ENCODE measurements around the gene STAT6.

Gene STAT6

DNA sequence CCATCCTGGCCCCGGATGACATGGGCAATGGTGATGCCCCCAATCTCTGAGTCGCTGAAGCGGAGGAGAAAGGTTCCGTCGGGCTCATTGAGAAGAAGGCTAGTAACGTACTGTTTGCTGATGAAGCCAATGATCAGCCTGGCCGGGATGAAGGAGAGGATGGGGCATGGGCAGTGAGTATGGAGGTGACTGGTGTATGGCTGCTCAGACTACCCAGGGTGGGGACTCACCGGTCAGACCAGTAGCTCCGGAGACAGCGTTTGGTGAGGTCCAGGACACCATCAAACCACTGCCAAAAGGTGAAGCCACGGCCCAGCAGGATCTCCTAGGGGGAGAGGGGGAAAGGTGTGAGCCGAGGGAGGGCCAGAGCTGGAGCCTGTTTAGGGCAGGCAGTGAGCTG, 11.4 kb downstream of the STAT6 start:
- TF ChIP-seq, protein P1, sequence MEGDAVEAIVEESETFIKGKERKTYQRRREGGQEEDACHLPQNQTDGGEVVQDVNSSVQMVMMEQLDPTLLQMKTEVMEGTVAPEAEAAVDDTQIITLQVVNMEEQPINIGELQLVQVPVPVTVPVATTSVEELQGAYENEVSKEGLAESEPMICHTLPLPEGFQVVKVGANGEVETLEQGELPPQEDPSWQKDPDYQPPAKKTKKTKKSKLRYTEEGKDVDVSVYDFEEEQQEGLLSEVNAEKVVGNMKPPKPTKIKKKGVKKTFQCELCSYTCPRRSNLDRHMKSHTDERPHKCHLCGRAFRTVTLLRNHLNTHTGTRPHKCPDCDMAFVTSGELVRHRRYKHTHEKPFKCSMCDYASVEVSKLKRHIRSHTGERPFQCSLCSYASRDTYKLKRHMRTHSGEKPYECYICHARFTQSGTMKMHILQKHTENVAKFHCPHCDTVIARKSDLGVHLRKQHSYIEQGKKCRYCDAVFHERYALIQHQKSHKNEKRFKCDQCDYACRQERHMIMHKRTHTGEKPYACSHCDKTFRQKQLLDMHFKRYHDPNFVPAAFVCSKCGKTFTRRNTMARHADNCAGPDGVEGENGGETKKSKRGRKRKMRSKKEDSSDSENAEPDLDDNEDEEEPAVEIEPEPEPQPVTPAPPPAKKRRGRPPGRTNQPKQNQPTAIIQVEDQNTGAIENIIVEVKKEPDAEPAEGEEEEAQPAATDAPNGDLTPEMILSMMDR (IDR thresholded peaks at IDR 0.05; ENCODE audit: insufficient read depth, low read depth, low read length, missing control alignments), result no peak
- DNase-seq (ENCODE audit: low read depth), result no peak
- H3K4me3 ChIP-seq (ENCODE audit: low read depth, low read length), result no peak overlapping the region

DNA sequence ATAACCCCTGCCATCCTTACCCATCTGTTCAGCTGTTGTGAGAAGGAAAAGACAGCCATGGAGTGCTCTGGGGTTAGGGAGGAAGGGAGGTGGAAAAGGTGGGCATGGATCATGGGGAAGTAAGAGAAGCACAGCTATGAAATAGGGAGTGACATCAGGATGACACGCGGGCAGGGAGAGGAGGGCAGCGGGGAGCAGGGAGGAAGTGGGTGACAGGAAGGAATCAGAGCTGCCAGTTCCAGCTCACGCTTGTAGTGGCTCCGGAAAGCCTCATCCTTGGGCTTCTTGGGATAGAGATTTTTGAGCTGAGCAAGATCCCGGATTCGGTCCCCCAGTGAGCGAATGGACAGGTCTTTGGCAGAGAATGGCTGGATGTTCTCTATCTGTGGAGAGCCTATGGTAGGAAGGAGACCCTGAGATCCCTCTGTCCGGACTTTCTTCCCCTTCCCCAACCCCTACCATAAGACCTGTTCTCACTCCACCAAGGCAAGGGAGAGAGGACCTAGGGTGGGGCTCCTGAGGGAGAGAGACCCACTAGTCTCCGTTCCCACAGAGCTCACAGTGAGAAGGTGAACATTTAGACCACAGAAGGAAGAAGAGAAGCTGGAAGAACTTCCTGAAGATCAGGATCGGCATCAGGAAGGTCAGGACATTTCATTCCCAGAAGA, 12.0 kb downstream of the STAT6 start:
- TF ChIP-seq, protein P1 (IDR thresholded peaks at IDR 0.05; ENCODE audit: insufficient read depth, low read depth, low read length, missing control alignments), result no peak
- H3K4me3 ChIP-seq (ENCODE audit: low read depth, low read length), result no peak overlapping the region
- DNase-seq (ENCODE audit: low read depth), result no peak

- TF ChIP-seq, protein P1 (IDR thresholded peaks at IDR 0.05; ENCODE audit: insufficient read depth, low read depth, low read length, missing control alignments), result no peak
- H3K4me3 ChIP-seq (ENCODE audit: low read depth, low read length), result no peak overlapping the region
- DNase-seq (ENCODE audit: low read depth), result no peak
Observed at GRCh38 chr12:57098546-57098945, 12.6 kb downstream of the STAT6 start.

DNA sequence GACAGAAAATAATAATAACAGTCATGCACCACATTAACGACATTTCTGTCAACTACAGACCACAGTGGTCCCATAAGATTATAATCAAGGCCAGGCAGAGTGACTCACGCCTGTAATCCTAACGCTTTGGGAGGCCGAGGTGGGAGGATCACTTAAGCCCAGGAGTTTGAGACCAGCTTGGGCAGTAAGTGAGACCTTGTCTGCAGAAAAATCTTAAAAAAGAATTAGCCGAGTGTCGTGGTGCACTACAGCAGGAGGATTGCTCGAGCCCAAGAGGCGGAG, 13.7 kb downstream of the STAT6 start:
- no peak overlapping the region for H3K4me3 ChIP-seq (ENCODE audit: low read depth, low read length)
- no peak for DNase-seq (ENCODE audit: low read depth)
- TF ChIP-seq, protein P1 (IDR thresholded peaks at IDR 0.05; ENCODE audit: insufficient read depth, low read depth, low read length, missing control alignments), result no peak

DNA sequence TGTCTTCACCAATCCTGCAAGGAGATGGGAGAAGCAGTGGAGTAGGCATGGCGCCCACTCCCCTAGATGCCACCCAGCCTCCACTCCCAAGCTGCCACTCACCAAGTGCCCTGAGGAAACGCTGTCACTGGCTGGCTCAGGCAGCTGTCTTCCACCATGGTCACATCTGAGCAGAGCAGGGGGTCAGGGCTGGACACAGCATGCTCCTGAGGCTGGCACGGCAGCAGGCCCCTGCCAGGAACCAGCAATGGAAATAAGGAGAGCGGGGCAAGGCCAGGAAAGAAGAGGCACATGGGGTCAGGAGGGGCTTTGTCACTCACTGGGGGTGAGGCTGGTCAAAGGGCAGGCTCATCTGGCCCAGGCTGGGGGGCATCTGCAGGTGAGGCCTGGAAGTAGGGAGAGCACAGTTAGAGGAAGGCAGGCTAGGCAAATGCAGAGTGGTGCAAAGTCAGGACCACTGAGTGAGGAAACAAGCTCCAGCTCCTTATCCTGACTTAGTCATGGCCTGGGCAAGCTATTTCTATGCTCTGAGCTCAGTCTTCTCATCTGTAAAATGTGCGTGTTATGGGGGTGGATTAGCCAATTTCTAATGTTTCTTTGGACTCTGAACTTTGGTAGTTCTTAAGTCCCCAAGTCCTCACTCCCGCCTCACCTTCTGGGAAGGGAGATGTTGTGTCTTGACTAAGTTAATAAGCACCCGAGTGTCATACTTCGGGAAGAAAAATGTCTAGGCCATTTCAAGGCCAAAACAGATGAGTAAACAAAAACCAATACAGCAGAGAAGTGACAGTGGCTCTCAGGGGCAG, 14.2 kb downstream of the STAT6 start:
- TF ChIP-seq, protein P1 (IDR thresholded peaks at IDR 0.05; ENCODE audit: insufficient read depth, low read depth, low read length, missing control alignments), result no peak
- DNase-seq (ENCODE audit: low read depth), result no peak
- no peak overlapping the region for H3K4me3 ChIP-seq (ENCODE audit: low read depth, low read length)

DNA sequence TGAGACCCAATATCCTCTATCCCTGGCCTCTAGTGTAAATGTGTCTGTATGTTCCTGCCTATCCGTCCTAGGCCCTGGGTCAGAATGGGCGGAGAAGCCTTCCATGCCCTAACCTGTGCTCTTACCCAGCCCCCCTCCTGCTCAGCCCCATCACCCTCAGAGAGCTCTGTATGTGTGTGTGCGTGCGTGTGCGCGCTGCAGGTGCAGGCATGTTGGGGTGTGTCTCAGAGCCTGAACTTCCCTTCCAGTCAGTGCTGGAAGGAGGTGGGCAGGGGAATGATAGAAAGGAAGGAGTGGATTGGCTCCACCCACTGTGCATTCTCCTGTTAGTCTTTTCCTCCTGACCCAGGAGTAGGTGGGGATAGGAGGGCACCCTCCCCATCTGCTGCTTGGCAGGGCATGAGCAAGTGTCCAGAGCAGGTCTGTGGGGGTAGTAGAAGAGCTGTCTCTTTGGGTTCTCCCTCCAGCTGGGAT, 15.0 kb downstream of the STAT6 start:
- no peak overlapping the region for H3K4me3 ChIP-seq (ENCODE audit: low read depth, low read length)
- DNase-seq (ENCODE audit: low read depth), result no peak
- TF ChIP-seq, protein P1 (IDR thresholded peaks at IDR 0.05; ENCODE audit: insufficient read depth, low read depth, low read length, missing control alignments), result no peak

Data from GM12865 (cell line).